NOMO-1 treated with dmso at 0.1 percent for 144 hours (cell line): ENCODE data around the gene GGA1.
"Not testable (repeated sequence)": the region's sequence is repeated elsewhere in the genome, so short reads cannot be mapped to it uniquely, and the experiment has no call there.

ENCODE experiments used
- DNase-seq: peaks from one replicate; lab custom pipeline; 2025; ENCODE audit not compliant: unreplicated experiment; lab: John Stamatoyannopoulos, UW

Gene GGA1

DNA sequence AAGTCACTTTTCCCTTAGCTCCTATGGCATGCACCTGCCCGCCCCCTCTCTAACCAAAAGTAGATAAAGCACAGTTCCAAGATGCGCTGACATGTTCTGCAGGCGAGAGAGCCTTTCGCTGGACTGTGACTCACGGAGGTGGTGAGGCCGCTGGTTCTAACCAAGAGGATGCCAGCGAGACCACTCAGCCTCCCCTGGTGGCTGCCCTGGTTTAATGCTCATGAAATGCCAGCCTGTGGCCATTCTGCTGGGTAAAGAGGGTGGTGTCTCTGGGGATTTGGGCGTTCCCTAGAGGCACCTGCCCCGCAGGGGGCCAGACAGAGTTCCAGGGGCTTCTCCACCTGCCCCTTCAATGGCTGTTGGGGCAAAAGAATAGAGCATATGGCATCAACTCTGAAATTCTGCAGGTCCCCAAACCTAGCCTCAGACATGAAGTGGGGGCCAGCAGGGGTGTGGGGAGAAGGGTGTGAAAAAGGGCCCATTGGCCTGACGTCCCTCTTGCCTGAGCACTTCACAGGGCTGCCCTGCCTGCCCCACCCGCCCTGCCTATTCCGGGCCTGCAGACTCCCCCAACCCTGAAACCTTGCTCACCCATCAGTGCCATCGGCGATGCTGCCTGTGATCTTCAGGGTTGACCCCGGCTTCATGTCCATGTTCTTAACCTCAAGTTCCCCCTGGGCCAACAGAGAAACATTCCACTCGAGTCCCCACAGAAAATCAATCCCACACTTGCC is 37.2 kb upstream of the GGA1 start:
- DNase-seq = no peak

DNA sequence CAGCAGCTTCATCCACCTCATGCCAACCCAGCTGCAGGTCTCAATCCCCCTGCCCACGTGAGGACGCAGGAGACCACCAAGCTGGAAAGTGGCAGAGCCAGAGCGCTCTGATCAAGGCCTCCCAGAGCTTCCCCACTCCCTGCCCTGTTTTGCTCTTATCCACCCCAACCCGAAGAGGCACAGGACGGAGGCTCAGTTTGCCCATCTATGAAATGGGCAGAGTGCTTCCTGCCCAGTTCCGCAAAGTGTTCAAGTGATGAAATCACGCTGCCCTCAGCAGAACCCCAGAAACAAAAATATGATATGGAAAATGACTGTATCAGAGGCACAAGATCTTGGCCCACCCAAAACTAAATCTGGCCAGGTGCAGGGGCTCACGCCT is 36.7 kb upstream of the GGA1 start:
- no peak for DNase-seq

DNA sequence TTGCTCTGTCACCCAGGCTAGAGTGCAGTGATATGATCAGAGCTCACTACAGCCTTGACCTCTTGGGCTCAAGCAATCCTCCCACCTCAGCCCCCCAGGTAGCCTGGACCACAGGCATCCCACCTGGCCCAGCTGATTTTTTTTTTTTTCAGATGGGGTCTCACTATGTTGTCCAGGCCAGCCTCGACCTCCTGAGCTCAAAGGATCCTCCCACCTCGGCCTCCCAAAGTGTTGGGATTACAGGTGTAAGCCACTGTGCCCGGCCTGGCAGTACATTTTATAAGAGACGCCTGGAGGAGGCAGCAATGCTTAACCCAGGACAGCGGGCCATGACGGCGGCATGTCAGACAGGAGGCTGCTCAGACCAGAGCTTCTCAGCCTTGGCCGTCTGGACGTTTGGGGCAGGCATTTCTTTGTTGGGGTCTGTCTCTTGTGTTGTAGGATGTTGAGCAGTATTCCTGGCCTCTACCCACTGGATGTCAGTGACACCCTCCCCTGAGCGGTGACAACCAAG is 33.1 kb upstream of the GGA1 start:
- DNase-seq = no peak

DNA sequence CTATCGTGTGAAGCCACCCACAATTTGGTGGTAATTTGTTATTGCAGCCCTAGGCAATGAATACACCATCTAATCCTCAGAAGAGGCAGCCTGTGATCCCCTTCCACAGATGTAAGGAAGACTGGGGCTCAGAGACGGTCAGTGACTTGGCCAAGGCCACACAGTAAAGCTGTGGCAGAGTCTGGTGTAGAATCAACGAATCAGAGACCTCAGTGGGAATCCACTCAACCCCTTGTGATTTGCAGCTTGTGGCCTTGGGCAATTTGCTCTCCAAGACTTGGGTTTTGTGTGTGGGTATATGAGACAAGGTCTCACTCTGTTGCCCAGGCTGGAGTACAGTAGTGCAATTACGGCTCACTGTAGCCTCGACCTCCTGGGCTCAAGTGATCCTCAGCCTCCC is 30.6 kb upstream of the GGA1 start:
- DNase-seq = no peak

DNA sequence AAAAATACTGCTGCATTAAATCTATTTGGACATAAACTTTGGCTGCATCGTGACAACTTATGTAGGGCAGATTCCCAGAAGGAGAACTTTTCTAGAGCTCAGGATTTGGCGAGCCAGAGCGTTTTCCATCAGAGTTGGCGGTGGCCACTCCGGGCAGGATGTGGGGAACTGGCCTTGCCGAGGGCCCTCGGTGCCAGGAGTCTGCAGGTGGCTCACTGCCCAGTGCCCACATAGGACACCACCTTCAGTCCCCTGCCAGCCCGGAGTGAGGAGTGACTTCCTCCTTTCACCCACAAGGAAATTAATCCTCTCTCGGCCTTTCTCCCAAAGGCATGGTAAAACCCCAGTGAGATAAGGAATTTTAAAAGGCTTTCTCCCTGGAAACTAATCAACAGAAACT is 27.1 kb upstream of the GGA1 start:
- DNase-seq = no peak

DNA sequence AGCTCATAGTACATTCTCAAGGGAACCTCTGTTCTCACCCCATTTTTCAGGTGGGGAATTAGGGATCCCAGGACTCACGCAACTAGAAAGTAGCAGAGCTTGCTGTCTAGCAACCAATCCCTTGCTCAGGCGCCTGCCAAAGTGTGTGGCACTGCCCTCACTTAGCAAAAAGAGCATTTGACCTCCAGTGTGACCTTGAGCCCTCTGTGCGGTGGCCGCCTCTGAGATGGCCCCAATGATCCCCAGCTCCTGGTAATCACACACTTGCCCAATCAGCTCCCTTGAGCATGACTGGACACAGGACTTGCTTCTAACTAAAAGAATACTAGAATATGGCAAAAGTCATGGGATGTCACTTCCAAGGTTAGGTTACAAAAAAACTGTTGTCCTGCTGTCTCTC is 26.1 kb upstream of the GGA1 start:
- DNase-seq = no peak

DNA sequence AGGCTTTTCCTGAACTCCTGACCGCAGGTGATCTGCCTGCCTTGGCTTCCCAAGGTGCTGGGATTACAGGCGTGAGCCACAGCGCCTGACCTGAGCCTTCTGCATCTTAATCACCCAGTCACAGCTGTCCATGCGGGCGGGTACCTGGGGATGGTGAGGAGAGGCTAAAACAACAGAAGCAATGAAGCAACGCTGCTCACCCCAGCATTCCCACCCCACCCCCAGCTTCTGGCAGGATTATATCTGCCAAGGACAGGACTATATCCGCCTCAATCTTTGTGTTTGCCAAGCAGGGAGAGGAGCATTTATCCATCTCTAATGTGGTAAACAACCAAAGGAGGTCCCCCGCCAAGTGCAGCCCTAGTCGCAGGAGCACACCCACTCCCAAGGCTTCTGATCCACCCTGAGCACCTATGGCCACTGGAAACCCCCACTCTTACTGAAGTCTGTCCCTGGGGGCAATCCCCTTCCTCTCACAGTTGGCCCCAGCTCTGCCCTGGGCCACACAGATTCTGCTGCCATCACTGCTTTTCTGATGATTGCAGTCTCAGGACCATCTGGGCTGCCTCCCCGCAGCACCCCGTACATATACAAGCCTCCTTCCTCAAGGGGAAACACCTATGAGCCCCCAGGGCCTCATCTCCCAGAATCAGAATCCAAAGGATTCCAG is 20.0 kb upstream of the GGA1 start:
- DNase-seq = no peak

DNA sequence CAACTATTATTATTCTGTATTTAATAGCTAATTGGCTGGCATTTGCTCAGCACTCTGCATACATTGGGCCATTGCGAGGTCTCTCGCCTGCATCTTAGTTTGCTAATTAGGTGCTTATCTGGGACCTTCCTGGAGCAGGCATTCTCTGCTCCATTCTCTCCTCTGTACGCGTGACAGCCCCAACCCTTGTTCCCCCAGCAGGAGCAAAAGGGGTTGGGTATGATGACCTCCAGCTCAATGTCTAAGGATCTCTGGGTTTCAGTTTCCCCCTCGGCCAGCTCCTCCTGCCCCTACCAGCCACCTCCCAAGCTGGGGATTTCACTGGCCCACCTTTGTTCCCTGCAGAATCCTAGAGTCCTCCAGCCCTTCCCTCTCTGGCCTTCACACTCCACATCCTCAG is 19.0 kb upstream of the GGA1 start:
- DNase-seq = no peak

DNA sequence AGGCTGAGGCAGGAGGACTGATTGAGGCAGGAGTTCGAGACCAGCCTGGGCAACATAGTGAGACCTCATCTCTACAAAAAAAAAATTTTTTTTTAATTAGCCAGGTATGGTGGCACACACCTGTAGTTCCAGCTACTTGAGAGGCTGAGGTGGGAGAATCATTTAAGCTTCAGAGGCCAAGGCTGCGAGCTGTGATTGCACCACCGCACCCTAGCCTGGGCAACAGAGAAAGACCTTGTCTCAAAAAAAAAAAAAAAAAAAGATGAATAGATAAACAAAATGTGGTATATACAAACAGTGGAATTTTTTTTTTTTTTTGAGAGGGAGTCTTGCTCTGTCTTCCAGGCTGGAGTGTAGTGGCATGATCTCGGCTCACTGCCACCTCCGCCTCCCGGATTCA is 17.6 kb upstream of the GGA1 start:
- not testable (repeated sequence) for DNase-seq

DNA sequence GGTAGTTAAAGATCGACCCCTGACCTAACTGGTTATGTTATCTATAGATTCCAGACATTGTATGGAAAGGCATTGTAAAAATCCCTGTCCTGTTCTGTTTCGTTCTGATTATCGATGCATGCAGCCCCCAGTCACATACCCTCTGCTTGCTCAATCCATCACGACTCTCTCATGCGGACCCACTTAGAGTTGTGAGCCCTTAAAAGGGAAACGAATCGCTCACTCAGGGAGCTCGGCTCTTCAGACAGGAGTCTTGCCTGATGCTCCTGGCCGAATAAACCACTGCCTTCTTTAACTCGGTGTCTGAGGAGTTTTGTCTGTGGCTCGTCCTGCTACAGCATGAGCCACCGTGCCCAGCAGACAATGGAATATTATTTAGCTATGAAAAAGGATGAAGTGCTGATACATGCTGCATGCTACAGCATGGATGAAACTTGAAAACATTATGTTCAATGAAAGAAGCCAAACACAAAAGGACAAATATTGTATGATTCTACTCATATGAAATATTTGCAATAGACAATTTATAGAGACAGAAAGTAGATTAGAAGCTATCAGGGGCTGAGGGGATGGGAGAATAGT is 16.7 kb upstream of the GGA1 start:
- DNase-seq = no peak

DNA sequence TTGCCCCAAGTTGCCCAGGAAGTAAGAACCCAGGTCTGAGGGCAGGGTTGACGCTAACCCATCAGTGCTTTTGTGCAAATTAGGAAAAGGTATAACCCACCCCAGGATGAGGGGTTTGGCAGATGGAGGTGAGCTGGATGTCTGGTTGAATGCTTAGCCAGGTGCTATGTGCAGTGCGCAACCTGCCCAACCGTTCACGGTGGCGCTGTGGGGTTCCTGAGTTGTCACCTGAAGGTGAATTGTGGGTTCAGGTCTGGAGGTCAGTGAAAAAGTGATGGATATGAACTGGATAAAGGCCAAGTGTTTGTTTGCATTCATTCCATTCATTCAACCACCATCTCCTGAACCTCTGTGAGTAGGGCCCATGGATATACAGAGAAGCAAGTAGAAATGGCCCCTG is 14.4 kb upstream of the GGA1 start:
- DNase-seq = no peak

DNA sequence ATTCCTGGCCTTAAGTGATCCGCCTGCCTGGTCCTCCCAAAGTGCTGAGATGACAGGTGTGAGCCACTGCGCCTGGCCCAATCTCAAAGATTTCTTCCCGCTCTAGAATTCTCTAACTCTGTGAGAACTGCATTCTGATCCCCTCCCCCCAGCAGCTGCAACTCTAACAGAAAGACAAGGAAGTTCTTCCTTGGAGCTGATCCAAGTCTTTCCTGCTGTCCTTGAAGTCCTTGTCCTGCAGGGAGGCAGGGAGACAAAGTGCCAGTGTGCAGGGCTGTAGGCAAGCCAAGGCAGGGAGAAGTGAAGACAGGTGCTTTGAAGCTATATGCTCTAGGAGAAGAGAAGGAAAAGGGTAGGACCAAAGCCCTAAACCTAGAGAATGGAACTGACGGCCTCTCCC is 9.5 kb upstream of the GGA1 start:
- DNase-seq = no peak

DNA sequence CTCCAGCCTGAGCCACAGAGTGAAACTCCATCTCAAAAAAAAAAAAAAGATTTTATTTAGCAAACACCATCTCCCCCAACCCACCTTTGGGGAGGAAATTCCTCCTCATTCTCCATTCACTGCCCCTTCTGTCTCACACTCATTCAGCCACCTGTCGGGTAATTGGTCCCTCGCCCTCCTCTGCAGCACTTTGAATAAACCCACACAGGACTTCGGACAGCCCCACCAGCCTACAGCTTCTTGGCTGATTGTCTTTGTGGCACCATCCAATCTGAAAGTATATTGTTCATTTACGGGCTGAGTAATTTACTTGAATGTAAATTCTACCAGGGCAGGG is 7.5 kb upstream of the GGA1 start:
- DNase-seq = no peak

DNA sequence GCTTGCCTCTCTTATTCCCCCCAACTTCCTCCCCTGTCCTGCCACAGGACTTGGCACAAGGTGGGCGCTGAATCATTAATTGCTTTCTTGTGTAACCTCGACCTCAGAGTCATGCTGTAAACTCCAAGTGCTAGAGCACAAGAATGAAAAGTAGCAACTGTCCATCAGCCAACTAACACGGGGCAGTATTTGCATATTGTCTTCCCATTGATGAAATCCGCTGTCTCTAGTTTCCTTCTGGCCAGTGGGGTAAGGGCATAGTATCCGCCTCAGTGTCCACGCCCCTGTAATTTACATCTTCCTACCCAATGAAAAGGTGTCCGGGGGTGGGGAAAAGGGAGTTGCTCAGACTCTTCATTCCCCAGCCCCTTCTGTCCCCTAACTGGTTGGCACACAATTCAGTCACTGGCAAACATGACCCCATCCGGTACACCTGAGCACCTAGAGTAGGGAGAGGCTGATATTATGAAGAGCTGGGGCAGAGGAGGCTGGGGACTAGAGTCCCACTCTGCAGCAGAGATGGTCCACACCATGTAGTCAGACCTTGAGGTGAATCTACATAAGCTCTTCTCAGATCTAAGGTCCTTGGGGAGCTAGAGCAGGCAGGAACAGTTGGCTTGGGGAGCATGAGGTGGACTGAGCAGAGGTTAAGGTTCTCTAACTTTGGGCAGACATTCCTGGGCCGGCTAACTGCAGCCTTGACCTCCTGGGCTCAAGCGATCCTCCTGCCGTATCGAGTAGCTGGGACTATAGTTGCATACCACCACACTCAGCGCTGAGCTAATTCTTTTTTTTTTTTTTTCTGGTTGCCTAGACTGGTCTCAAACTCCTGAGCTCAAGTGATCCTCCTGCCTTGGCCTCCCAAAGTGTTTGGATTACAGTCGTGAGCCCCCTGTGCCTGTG is 6.8 kb upstream of the GGA1 start:
- peak; percentile 93 for DNase-seq

DNA sequence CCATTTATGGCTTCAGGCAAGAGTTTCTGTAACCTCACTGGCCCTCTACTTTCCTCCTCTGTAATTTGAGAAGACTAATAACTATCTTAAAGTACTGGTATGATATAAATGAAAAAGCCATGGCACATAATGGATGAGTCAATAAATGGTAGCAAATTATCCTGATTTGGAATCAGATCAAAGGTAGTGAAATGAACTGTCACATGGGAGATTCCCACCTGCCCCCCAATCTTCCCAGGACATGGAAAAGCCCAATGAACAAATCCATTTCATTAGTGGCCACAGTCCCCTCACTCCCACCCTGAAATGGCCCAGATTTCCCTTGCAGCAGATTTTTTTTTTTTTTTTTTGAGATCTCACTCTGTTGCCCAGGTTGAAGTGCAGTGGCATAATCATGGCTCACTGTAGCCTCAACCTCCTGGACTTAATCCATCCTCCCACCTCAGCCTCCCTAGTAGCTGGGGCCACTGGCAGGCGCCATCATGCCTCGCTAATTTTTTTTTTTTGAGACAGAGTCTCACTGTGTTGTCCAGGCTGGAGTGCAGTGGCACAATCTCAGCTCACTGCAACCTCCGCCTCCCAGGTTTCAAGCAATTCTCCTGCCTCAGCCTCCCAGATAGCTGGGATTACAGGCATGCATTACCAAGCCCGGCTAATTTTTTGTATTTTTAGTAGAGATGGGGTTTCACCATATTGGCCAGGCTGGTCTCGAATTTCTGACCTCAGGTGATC is 5.9 kb upstream of the GGA1 start:
- not testable (repeated sequence) for DNase-seq

DNA sequence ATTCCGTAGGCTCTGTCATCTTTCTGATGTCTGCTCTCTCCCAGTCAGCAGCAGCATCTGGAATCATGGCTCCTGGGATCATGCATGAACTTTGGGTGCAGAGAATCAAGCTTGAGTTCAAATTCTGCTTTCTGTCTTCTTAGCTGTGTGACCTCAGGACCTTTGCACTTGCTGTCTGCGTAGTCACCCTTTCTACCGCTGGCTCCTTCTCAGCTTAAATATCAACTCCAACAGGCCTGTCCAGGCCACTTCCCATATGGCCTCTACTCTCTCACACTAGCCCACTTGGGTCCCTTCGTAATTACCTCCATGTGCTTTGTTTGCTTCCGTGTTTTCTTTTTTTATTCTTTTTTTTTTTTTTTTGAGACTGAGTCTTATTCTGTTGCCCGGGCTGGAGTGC is 4.6 kb upstream of the GGA1 start:
- DNase-seq = no peak

DNA sequence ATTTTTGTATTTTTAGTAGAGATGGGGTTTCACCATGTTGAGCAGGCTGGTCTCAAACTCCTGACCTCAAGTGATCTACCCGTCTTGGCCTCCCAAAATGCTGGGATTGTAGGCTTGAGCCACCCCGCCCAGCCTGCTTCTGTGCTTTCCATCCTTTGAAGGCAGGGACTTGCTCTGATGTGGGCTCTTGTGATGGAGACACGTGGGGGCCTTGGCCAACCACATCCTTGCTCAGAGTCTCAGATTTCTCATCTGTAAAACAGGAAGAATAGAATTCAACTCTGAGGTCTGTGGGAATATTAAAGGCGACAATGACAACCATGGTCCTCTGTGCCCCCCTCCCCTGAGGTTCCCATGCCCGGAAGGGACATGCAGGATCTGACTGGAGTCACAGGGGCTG is 3.8 kb upstream of the GGA1 start:
- no peak for DNase-seq

DNA sequence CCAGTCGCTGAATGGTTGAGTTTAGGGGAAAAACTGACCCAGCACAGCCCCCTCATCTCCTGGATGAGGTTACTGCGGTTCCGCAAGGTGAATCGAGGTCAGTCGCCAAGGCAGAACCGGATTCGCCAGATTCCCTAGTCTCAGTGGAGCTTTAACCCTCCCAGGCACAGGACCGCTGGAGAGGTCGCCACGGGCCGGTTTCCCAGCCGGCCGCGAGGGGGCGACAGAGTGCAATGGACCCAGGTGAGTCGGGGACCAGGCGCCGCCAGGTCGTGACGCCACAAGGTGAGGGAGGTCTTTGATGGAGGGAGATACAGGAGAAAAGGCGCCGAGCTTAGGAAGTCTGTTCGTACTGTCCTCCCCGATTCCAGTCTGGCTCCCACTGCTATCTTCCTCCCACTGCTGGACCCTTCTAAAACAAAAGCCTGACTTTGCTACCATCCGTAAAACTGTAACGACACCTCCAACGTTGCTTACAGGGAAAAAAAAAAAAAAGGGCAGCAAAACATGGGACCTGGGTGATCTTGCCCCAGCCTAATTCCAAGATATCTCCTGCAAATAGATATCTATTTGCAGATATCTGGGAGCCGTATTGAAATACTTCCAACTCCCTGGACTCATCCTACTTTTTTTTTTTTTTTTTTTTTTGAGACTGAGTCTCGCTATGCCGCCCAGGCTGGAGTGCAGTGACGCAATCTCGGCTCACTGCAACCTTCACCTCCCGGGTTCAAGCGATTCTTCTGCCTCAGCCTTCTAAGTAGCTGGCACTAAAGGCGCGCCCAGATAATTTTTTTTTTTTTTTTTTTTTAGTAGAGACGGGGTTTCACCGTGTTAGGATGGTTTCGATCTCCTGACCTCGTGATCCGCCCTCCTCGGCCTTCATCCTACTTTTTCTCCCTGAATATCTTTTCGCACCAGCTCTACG is 1.4 kb upstream of the GGA1 start:
- DNase-seq = no peak

DNA sequence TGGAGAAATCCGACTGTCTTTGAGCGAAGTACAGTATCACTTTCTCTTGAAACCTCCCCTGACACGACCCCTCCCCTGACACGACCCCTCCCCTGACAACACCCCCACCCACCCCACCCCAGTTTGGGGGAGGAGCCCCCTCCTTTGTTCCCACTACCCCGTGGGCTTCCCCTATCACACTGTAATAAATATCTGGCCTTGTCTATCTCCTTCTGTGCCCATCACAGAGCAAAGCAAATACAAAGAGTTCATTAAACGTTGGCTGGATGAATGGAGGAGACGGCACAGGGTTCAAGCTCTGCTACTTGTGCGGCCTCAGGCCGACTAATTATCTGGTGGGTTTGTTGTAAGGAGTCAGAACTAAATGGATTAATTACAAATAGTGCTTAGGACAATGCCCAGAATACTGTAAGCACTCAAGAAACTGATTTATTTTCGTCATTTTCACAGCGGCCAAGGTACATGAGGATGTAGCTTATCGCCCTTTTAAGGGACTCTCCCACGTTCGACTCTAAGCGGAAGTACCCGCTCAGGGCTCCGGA is 628 bp upstream of the GGA1 start:
- no peak for DNase-seq
